SU-DHL-6 (cell line): ENCODE measurements around the gene LTF.

Source experiments
- CTCF ChIP-seq: fragments of 200-600 bp; sonication (generic); IDR thresholded peaks from one replicate; pipeline ENCODE4 v1.5.1; 2017; ENCODE audit warnings: antibody characterized with exemption, mild to moderate bottlenecking, low read length, moderate library complexity; ENCODE audit not compliant: insufficient read depth, poor library complexity, severe bottlenecking
- EZH2phosphoT487 ChIP-seq: fragments of 200-600 bp; sonication (generic), shearing (Covaris generic); conservative IDR thresholded peaks from 2 replicates; pipeline ENCODE4 v1.6.1; 2018; ENCODE audit warnings: mild to moderate bottlenecking, antibody characterized with exemption, low read length, moderate library complexity, mixed read lengths

- no peak for TF ChIP-seq CTCF
- no peak for TF ChIP-seq EZH2phosphoT487
Measured at GRCh38 chr3:46479021-46479420, 14.3 kb upstream of the LTF start.
